ENCODE results near the gene FIGLA. TPM values are rescaled to one million over a fixed set of nuclear protein-coding genes. Genes with fewer than 3 reads are reported as not detected.

The FIGLA gene
- total and polyA plus RNA-seq, 5 experiments from 2014 or later = not detected

GRCh38 chr2:70828115-70828514 lies 37.7 kb upstream of the FIGLA start:
- Mint-ChIP-seq H3K9me3 (no peaks in the 10 kb centered on the region), H3K4me1 (peaks cover under 1 to 18% (median 2%) of the 10 kb centered on the region in 4 donors), H3K4me3 (no peak overlapping the region), H3K36me3 (no peaks in the 10 kb centered on the region), H3K27me3 (peaks cover 0 to 3% (median 1%) of the 10 kb centered on the region in 5 donors), H3K27ac (no peak overlapping the region)
- ATAC-seq (no peak), DNase-seq (no peak)
- POLR2A ChIA-PET = no interaction called here

GRCh38 chr2:70827388-70827787 lies 36.9 kb upstream of the FIGLA start:
- Mint-ChIP-seq H3K4me1 (peaks cover 7 to 21% (median 9%) of the 10 kb centered on the region in 4 donors), H3K36me3 (no peaks in the 10 kb centered on the region), H3K4me3 (no peak overlapping the region), H3K27me3 (peaks cover 0 to 3% (median 1%) of the 10 kb centered on the region in 5 donors), H3K27ac (no peak overlapping the region), H3K9me3 (no peaks in the 10 kb centered on the region)
- ATAC-seq = no peak
- DNase-seq = no peak
- POLR2A ChIA-PET = no interaction called here

- H3K36me3 Mint-ChIP-seq = no peaks in the 10 kb centered on the region
- peaks cover 7 to 21% (median 13%) of the 10 kb centered on the region in 4 donors for H3K4me1 Mint-ChIP-seq
- H3K27ac Mint-ChIP-seq = peak overlapping the region in 3 of 10 donors; percentile 18 to 68 (median 28)
- H3K9me3 Mint-ChIP-seq = no peaks in the 10 kb centered on the region
- DNase-seq (no peak), ATAC-seq (no peak)
- H3K27me3 Mint-ChIP-seq = peaks cover 0 to 3% (median 1%) of the 10 kb centered on the region in 5 donors
- POLR2A ChIA-PET = no interaction called here
- no peak overlapping the region for H3K4me3 Mint-ChIP-seq
These were observed 36.4 kb upstream of the FIGLA start for GRCh38 chr2:70826696-70827350.

- no peak overlapping the region for H3K27ac Mint-ChIP-seq
These were observed 32.8 kb upstream of the FIGLA start for GRCh38 chr2:70823249-70823648.

GRCh38 chr2:70822843-70823242 lies 32.4 kb upstream of the FIGLA start:
- Mint-ChIP-seq H3K36me3 (no peaks in the 10 kb centered on the region), H3K4me3 (peak overlapping the region in 1 of 10 donors; percentile 41), H3K27ac (peak overlapping the region in 1 of 10 donors; percentile 35), H3K27me3 (peaks cover 0 to 11% (median 6%) of the 10 kb centered on the region in 5 donors), H3K4me1 (peaks cover 7 to 15% (median 12%) of the 10 kb centered on the region in 4 donors), H3K9me3 (no peaks in the 10 kb centered on the region)
- POLR2A ChIA-PET = no interaction called here
- ATAC-seq (no peak), DNase-seq (peak in 1 of 10 donors; percentile 6)

More at GRCh38 chr2:70823249-70823648, 32.8 kb upstream of the FIGLA start:
- no peaks in the 10 kb centered on the region for H3K36me3 Mint-ChIP-seq
- H3K4me1 Mint-ChIP-seq = peaks cover 7 to 15% (median 12%) of the 10 kb centered on the region in 4 donors
- ATAC-seq (no peak), DNase-seq (no peak)
- H3K27me3 Mint-ChIP-seq = peaks cover 0 to 8% (median 2%) of the 10 kb centered on the region in 5 donors
- no peaks in the 10 kb centered on the region for H3K9me3 Mint-ChIP-seq
- POLR2A ChIA-PET = interaction anchor here (0.7 kb wide), 1 partner anchor 14 kb away, joined by 4 read pairs; no protein-coding TSS in a partner anchor
- no peak overlapping the region for H3K4me3 Mint-ChIP-seq

- ATAC-seq = no peak
- DNase-seq = no peak
- H3K27ac Mint-ChIP-seq = no peak within 1 kb of the TSS
- no peaks in the 10 kb centered on the region for H3K36me3 Mint-ChIP-seq
- H3K4me1 Mint-ChIP-seq = peaks cover 5 to 15% (median 9%) of the 10 kb centered on the region in 4 donors
- peak within 1 kb of the TSS in 1 of 10 donors; percentile 60 for H3K4me3 Mint-ChIP-seq
- peaks cover 0 to 15% (median 8%) of the 10 kb centered on the region in 5 donors for H3K27me3 Mint-ChIP-seq
- H3K9me3 Mint-ChIP-seq = no peaks in the 10 kb centered on the region
- POLR2A ChIA-PET = no interaction called here
These were observed 30.1 kb upstream of the FIGLA start, which contains the start of gene CLEC4F for GRCh38 chr2:70820499-70820898. TSS of gene CLEC4F (minus strand) at chr2:70820599. CDS start at chr2:70820523, 76 bp downstream.

- H3K9me3 Mint-ChIP-seq = no peaks in the 10 kb centered on the region
- ATAC-seq (no peak), DNase-seq (no peak)
- peaks cover 0 to 18% (median 8%) of the 10 kb centered on the region in 5 donors for H3K27me3 Mint-ChIP-seq
- no peak overlapping the region for H3K4me3 Mint-ChIP-seq
- H3K36me3 Mint-ChIP-seq = no peaks in the 10 kb centered on the region
- POLR2A ChIA-PET = no interaction called here
- peaks cover 0 to 6% (median 1%) of the 10 kb centered on the region in 4 donors for H3K4me1 Mint-ChIP-seq
- no peak overlapping the region for H3K27ac Mint-ChIP-seq
These were observed 27.0 kb upstream of the FIGLA start for GRCh38 chr2:70817284-70817954.

- peaks cover 0 to 18% (median 8%) of the 10 kb centered on the region in 5 donors for H3K27me3 Mint-ChIP-seq
- no peaks in the 10 kb centered on the region for H3K4me1 Mint-ChIP-seq
- no peak for DNase-seq
- POLR2A ChIA-PET = no interaction called here
- H3K27ac Mint-ChIP-seq = peak overlapping the region in 1 of 10 donors; percentile 24
- no peaks in the 10 kb centered on the region for H3K36me3 Mint-ChIP-seq
- H3K9me3 Mint-ChIP-seq = no peaks in the 10 kb centered on the region
- H3K4me3 Mint-ChIP-seq = no peak overlapping the region
- no peak for ATAC-seq
These were observed 26.3 kb upstream of the FIGLA start for GRCh38 chr2:70816726-70817125.

GRCh38 chr2:70808983-70809958 lies 18.8 kb upstream of the FIGLA start:
- POLR2A ChIA-PET = no interaction called here

GRCh38 chr2:70807828-70808118 lies 17.3 kb upstream of the FIGLA start:
- no peak overlapping the region for H3K27ac Mint-ChIP-seq
- DNase-seq = no peak
- ATAC-seq = no peak
- no peaks in the 10 kb centered on the region for H3K4me1 Mint-ChIP-seq
- POLR2A ChIA-PET = no interaction called here
- H3K27me3 Mint-ChIP-seq = peaks cover 0 to 2% (median 0%) of the 10 kb centered on the region in 5 donors
- H3K36me3 Mint-ChIP-seq = peaks cover 0 to 4% (median 0%) of the 10 kb centered on the region in 3 donors
- H3K9me3 Mint-ChIP-seq = peaks cover 0 to 3% (median 0%) of the 10 kb centered on the region in 9 donors
- no peak overlapping the region for H3K4me3 Mint-ChIP-seq

More at GRCh38 chr2:70808983-70809958, 18.8 kb upstream of the FIGLA start:
- peak overlapping the region in 1 of 10 donors; percentile 65 for H3K27ac Mint-ChIP-seq
- ATAC-seq = no peak
- no peak for DNase-seq
- peaks cover 0 to 4% (median 0%) of the 10 kb centered on the region in 5 donors for H3K27me3 Mint-ChIP-seq
- no peaks in the 10 kb centered on the region for H3K36me3 Mint-ChIP-seq
- H3K4me1 Mint-ChIP-seq = no peaks in the 10 kb centered on the region
- H3K4me3 Mint-ChIP-seq = no peak overlapping the region
- H3K9me3 Mint-ChIP-seq = peaks cover 0 to 3% (median 0%) of the 10 kb centered on the region in 9 donors

GRCh38 chr2:70807102-70807827 lies 16.8 kb upstream of the FIGLA start:
- no peak overlapping the region for H3K27ac Mint-ChIP-seq
- no peak for ATAC-seq
- H3K4me1 Mint-ChIP-seq = no peaks in the 10 kb centered on the region
- POLR2A ChIA-PET = no interaction called here
- peaks cover 0 to 3% (median 0%) of the 10 kb centered on the region in 9 donors for H3K9me3 Mint-ChIP-seq
- no peak for DNase-seq
- H3K4me3 Mint-ChIP-seq = no peak overlapping the region
- H3K36me3 Mint-ChIP-seq = peaks cover 0 to 4% (median 0%) of the 10 kb centered on the region in 3 donors
- peaks cover 0 to 2% (median 0%) of the 10 kb centered on the region in 5 donors for H3K27me3 Mint-ChIP-seq

- H3K4me3 Mint-ChIP-seq = no peak overlapping the region
- POLR2A ChIA-PET = no interaction called here
- no peak for ATAC-seq
- no peaks in the 10 kb centered on the region for H3K4me1 Mint-ChIP-seq
- H3K27me3 Mint-ChIP-seq = peaks cover 0 to 2% (median 0%) of the 10 kb centered on the region in 5 donors
- H3K27ac Mint-ChIP-seq = no peak overlapping the region
- peaks cover 0 to 4% (median 0%) of the 10 kb centered on the region in 3 donors for H3K36me3 Mint-ChIP-seq
- H3K9me3 Mint-ChIP-seq = peaks cover 0 to 3% (median 0%) of the 10 kb centered on the region in 9 donors
- DNase-seq = no peak
These were observed 16.2 kb upstream of the FIGLA start for GRCh38 chr2:70806620-70807019.
